Left renal cortex interstitium (tissue), 4 donors: ENCODE data around the gene CACFD1. TPM values are rescaled to one million over a fixed set of nuclear protein-coding genes. Genes with fewer than 3 reads are reported as not detected.

ENCODE experiments used
- DNase-seq, 4 donors: peaks; one replicate each; pipeline ENCODE4 v3.0.0-alpha.2; 2013; ENCODE audit warnings: low read depth in 4 of 4, low spot score in 2 of 4, missing footprints in 1 of 4
- polyA plus RNA-seq, 4 donors: library from polyadenylated mRNA; unstranded; fragments of 120-200 nt; gene quantifications; one replicate each; pipeline ENCODE4 v1.2.1, GENCODE V29; 2013; ENCODE audit not compliant: insufficient read length in 4 of 4

CACFD1 gene
- polyA plus RNA-seq, 4 donors = 24.9 to 40.7 (median 33.4) TPM

DNA sequence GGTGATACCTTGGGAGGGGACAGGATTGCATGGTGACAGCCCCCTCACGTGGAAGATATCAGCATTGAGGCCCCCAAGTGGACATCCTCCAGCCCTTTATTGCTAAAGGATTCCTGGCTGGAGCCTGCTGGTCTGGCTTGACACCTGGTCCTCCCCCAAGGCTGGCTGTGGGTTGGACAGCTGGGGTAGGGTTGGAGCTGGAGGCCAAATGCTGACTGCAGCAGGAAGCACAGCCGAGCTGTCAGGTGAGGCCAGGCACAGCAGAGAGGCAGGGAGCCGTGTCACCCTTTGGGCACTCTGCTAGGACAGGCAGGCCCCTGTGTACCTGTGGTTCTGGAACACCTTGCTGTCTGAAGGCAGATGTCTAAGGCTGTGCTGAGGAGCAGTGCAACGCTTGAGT is 2.2 kb downstream of the CACFD1 start:
- DNase-seq = no peak

DNA sequence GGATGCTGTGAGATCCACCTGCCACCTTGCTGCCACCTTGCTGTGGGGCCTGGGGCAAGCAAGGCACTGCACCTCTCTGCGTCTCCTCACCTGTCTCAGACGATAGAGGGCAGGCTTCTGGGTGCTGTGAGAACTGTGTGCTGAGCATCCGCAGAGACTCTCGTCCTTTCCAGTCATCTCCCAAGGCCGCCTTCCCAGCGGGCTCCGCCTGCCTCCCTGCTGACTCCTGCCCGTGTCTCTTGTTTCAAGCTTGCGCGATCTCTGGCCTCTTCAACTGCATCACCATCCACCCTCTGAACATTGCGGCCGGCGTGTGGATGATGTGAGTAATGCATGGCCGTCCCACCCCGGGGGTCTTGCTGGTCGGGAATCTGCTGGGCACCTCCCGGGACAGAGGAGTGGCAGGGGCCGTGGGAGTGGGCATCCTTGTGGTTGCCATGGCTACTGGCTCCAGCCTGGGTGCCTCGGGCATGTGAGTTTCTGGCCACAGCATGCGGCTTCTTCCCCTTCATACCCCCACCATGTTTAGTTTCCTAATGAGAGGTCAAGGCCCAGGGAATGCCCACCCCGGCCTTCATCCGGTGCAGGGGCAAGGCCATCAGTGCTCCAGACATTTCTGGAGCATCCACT is 3.6 kb downstream of the CACFD1 start:
- DNase-seq = no peak

DNA sequence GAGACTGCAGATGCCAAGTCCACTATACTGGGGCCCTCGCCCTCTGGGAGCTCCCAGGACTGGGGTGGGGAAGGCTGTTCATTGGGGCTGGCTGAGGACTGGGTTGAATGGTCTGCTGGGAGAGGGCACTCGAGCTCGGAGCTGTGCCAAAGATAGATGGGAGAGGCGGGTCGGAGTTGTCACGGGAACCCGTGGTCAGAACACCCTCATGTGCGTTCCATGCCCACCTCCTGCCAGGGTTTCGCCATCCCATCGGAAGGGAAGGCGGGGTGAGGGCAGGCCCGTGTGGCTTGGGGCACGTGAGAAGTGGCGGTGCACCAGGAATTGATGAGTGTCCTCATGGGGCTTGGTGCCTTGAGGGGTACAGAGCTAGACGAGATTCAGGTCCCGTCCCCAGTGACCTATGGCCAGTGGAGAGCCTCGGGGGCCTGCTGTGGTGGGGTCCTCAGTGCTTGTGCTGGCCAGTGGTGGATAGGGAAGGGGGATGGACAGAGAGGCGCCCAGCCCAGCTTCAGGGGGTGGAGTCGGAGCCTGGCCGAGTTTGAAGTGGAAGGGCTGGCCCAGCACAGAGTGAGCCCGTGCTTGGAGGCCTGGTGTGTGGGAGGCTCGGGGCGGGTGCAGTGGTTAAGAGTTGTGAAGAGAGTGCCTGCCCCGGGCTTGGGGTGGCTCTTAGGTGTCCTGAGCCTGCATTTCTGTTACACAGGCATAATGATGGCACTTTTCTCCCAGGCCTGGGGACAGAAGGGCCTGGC is 4.3 kb downstream of the CACFD1 start:
- no peak for DNase-seq

DNA sequence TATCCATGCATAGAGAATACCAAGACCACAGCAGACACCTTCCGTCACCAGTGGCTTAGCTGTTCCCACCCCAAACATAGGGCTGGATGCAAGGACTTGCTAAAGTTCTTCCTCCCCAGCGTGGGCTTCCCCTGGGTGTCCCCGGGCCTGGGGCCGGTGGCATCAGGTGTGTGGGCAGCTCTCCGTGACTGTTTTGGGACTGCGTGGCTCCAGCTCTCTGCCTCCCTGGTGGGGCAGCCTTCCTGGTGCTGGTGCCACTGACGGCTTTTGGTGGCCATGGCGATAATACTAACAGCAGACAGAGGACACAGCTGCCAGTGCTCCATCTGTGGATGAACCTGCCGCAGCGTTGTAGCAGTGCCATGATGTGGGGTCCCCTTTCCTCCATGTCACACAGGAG is 4.9 kb downstream of the CACFD1 start:
- no peak for DNase-seq

DNA sequence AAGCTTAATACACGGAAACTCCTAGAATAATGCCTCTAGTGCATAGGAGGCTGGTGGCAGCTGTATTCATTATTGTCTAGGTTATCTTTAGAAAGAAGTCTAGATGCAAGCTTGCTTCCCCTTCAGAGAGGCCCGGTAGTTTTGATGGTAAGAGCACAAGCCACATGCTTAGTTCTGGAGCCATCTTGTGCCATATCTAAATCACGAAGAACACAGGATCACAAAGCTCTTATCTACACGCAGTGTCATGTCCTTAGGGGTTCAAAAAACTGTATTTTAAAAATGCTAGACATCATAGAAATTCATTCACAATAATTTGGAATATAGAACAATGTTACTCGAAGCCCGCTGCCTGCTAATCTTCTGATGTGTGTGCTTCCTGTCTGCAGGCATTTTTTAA is 6.2 kb downstream of the CACFD1 start:
- DNase-seq = no peak

DNA sequence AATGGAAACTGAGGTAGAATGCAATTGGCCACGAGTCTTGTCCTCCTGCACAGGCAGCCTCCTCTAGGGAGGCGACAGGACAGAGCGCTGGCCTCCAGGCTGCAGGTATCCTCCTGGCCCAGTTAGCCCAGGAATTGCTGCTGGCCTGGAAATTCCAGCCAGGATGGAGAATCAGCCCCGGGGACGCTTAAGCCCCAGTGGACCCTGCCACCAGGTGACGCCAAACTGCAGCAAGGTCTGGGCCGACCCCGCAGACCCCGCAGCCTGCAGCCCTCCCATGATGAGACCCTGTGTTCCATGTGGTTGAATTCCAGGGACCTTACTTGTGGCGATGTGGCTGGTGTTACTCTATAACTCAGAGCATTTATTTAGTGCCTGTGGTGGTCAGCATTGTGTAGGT is 7.3 kb downstream of the CACFD1 start:
- DNase-seq = no peak

DNA sequence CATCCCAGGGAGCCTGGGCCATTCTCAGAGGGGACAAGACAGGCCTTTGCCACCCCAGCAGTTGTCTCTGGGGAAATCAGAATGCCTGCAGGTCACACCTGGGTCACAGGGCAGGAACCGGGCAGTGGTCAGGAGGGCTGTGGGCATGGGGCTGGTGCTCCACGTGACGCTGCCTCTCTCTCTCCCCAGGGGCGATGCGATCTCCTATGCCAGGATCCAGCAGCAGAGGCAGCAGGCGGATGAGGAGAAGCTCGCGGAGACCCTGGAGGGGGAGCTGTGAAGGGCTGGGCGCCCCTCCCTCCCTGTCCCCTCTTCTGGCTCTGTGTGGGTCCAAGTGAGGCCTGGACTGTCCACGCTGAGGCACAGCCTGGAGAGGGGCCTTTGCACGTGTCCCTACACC is 8.6 kb downstream of the CACFD1 start:
- DNase-seq = no peak

DNA sequence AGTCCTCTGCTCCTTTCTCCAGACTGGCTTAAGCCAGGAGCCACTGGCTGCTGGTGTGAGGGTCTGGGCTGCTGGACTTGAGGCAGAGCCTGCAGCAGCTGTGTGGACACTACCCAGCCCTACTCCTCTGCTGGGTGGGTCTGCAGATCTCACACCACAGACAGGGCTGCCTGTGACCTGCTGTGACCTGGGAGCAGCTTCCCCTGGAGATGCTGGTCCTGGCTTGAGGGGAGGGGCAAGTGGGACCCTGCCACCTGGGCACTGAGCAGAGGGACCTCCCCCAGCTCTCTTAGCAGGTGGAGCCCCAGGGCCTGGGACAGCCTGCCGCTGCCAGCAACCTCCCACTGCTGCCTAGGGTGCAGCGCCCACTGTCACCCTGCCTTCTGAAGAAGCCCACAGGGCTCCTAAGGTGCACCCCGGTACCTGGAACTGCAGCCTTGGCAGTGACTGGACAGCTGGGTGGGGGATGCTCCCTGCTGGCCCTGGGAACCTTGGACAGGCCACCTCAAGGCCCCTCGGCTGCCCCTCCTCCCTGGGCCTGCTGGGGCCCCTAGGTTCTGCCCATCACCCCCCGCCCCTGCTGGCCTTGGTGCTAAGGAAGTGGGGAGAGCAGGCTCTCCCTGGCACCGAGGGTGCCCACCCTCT is 9.1 kb downstream of the CACFD1 start:
- no peak for DNase-seq

DNA sequence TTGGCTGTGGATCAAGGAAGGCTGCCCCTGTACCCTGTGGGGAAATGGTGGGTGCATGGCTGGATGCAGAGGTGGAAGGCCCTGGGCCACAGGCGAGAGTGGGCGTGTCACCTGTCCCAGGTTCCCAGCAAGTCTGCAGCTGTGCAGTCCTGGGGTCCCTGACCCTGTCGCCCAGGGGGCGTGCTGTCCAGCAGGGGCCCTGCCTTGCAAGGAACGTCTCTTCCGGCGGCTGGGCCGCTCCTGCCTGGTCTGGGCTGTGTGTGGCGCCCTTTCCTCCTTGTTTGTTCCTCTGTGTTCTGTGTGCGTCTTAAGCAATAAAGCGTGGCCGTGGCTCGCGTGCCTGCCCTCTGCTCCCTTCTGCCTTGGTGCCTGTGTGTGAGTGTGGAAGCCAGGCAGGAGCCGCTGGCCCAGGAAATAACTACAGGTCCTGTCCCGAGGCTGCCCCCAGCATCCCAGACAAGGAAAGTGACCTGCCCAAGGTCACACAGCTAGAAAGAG is 10.7 kb downstream of the CACFD1 start:
- no peak for DNase-seq

DNA sequence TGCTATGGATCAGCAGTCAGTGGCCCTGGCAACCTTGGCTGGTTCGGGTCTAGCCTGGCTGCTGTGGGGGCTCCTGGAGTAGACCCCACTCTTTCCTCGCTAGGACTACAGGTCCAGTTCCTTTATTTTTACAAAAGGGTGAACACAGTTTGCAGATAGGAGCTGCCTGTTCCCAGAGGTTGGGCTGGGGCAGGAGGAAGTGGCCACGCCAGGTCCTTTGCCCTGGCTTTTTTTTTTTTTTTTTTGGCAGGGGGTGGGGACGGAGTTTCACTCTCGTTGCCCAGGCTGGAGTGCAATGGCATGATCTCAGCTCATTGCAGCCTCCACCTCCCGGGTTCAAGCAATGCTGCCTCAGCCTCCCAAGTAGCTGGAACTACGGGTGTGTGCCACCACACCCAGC is 11.2 kb downstream of the CACFD1 start:
- DNase-seq = no peak

DNA sequence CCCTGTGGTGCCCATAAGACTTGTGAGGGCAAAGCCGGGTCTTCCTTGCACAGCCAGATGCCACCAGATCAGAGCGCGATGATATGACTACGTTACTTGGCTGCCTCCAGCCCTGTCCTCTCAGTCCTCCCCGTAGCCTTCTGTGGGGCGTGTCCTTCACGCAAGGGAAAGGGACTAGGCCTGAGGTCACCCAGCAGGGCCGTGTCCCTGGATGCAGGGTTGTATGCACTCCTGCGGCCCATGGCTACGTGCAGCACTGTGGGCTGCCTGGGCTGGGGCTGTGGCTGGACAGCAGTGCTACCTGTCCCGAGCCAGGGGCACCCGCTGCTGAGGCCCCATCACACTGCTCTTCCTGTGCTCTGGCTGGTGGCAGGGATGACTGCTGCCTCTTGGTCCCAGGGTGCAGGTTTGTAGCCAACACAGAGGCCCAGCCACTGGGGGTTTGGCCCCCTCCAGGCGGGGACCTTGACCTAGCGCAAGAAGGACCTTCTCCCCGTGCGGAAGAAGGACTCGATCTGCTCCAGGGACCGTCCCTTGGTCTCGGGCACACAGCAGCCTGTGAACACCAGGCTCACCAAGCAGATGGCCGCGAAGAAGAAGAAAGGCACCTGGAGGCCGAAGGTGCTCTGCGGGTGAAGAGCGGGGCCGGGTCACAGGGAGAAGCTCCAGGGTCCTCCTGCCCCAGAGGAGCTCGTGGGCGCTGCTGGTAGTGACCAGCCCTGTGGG is 11.9 kb downstream of the CACFD1 start:
- no peak for DNase-seq

DNA sequence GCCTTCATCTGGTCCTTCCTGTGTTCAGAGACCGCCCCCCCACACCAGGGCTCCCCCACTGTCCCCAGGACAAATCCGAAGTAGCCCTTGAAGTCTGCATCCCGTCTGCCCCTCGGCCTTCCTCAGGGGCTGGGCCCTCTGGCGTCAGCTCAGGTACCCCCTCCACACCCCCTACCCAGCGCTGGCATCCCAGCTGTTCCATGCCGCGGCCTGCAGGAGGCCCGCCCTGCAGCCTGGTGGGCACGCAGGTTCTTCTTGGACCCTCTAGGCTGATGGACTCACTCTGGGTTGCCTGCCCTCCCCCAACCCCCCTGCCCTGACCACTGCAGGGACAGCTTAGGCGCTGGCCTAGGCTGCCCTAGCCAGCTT is 12.5 kb downstream of the CACFD1 start:
- DNase-seq = no peak

DNA sequence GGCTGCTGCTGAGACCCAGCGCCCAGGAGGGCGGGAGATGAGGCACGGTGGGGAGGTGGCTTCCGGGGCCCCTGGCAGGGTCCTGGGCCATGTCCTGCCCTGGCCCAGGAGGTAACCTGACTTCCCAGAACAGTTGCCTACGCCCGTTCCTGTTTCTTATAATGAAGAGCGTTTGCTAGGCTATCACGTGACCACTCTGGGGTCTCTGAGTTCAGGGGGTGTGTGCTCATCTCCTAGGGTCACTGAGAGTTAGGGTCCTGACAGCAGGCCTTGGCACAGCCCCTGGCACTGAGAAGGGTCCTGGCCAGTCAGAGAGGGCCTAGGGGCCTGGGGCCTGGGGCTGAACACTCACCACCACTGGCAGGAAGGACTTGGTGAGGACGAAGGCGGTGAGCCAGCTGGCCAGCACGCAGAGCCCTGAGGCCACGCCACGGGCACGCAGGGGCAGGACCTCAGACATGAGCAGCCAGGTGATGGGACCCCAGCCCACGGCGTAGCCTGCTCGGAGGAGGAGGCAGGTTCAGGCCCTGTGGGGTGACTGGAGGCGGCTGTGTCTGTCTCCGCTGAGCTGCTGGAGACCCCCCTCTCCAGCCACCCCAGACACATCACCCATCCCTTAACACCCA is 13.1 kb downstream of the CACFD1 start:
- DNase-seq = no peak

DNA sequence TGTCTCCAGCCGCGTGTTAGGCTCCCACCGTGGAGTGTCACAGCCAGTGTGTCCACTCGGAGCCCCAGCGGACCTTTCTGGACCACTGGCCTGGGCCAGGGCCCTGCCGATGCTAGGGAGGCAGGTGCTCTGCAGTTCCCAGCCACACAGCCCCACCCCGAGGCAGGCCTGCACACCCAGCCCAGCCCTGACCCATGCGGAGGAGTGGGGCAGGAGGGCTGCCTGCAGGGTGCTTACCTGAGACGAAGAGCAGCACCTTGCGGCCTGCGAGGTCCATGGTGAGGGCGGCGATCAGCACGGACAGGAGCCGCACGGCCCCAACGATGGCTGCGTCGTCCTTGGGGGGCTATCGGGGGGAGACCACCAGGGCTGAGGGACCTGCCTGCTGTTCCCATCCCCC is 14.0 kb downstream of the CACFD1 start:
- DNase-seq = no peak

DNA sequence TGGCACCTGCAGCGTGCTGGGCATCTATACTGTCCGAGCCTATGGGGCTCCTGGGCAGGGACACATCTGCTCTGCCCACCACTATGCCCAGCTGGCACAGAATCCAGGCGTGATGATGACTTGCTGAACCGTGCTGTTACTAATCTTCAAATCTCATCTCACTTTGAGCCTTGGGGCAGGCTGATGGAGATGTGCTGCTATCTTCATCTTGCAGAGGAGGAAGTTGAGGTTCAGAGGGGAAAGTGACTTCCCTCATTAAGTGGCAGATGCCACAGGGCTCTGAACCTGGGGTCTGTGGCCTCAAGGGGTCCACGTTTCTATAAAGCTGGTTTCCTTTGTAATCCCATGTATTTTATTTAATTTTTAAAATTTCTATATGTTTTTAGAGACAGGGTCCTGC is 14.4 kb downstream of the CACFD1 start:
- no peak for DNase-seq

DNA sequence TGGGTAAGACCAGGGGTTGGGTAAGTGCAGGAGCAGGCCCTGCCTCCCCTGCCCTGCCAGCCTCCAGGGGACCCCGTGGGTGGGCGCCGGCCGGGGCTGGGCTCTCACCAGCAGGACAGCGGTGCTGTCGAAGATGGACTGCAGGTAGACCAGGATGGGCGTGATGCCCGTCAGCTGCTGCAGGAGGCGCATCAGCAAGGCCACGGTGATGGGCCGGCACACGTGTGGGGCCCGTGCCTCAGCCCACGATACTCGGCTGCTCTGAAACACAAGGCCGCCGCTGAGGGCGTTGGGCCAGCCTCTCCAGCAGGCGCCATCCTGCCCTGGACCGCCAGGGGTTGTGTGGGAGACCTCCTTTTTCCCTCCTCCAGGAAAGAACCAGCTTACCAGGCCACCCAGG is 15.1 kb downstream of the CACFD1 start:
- DNase-seq = no peak

DNA sequence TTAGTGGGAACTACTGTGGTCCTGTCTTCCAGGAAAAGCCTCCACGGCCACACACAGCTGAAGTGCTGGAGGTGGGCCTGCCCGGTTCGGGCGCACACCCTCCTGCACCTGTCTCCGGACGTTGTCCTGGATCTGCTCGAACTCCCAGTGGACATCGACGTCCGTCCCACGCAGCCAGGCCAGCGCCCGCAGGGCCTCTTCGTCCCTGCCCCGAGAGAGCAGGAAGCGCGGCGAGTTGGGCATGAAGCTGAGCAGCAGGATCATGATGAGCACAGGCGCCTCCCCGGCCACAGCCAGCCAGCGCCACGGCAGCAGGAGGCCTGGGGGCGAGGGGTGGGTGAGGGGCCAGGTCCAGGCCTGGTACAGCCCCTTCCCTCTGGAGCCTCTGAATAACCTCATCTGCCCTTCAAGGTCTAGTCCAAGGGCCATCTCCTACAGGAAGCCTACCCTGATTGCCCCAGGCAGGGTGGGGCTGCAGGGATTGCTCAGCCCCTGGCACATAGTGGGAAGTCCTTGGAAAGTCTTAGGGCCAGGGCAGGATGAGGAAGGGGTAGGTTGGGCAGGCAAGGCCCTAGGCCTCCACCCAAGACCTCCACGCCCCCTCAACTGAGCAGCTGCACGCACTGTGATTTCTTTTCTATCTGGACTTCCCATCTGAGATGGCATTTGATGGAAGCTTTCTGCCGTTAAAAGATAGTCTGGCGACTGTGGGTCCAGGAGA is 15.7 kb downstream of the CACFD1 start:
- no peak for DNase-seq

DNA sequence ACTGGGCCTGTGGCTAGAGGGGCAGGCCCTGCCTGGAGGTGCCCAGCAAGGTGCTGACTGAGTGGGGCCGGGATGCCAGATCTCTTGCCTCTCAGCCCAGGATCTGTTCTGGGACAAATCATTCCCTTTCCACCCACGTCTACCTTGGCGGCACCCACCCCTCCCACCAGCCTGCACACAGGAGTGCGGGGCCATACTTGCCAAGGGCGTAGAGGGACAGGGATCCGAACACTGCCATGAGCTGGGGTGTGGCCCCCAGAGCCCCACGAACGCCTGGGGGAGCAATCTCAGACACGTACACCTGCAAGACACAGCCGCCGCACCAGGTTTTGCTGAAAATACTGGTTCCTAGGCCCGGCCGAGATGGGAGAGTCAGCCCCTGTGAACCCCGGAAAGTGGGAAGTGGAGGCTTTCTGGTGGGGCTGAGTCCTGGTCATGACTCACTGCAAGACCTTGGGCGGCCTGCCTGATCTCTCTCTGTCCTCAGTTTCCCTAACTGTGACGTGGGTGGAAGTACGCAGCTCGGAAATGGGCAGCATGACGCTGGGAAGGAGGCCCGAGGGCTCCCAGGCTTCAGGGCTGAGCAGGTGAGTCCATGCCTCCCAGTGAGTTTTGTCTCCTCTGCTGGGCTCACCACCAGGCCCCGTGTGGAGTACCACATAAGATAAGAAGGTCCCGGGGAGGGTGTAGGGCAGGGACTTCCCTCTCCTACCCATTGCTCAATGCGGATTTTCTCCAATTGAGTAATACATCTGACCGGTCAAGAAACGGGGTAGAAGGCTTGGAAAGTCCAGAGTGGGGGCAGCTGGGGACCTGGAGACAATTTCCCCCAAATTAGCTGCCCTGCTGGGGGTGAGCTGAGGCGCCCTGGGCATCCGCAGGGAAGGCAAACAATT is 16.5 kb downstream of the CACFD1 start:
- DNase-seq = no peak

DNA sequence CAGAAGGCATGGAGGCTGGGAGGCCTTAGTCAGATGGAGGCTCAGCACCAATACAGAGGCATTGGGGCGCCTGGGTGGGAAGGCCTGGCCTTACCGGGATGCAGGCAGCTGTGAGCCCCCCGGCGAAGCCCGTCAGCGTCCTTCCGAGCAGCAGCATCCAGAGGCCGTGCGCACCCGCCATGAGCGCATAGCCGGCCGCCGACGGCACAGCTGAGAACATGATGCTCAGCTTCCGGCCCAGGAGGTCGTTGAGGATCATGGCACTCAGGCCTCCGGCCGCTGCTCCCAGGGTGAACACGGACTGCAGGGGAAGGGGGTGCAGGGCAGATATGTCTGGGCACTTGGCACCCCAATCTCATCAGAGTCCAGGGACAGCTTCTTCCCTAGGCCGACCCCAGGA is 17.2 kb downstream of the CACFD1 start:
- no peak for DNase-seq
